SK-N-SH treated with all-trans-retinoic acid at 6 μM for 48 hours (cell line): ENCODE data around the gene MYO3B.

Source experiments
- ATAC-seq: fragments of 200-7000 bp; cut with Tn5 transposase; 3 replicates; pipeline ENCODE4 v1.9.1; 2020; ENCODE audit warnings: mild to moderate bottlenecking, moderate library complexity
- ARNTL ChIP-seq: fragments of 450-650 bp; formaldehyde crosslinking; IDR thresholded peaks from 2 replicates; pipeline ENCODE4 v1.5.0; 2020; ENCODE audit warnings: low read depth, mild to moderate bottlenecking, moderate library complexity, borderline replicate concordance
- BACH2 ChIP-seq: fragments of 250-450 bp; sonication (Bioruptor Pico); IDR thresholded peaks from 2 replicates; pipeline ENCODE4 v1.9.0; 2021; ENCODE audit warnings: mild to moderate bottlenecking, borderline replicate concordance
- CREB5 ChIP-seq: fragments of 250-450 bp; sonication (Bioruptor Pico); IDR thresholded peaks from 2 replicates; pipeline ENCODE4 v1.5.1; 2020; ENCODE audit warnings: low read depth, mild to moderate bottlenecking, moderate library complexity
- CSDC2 ChIP-seq: fragments of 250-450 bp; sonication (Bioruptor Pico); IDR thresholded peaks from 2 replicates; pipeline ENCODE4 v1.5.0; 2020; ENCODE audit warnings: mild to moderate bottlenecking, moderate library complexity
- CSRNP3 ChIP-seq: fragments of 250-450 bp; sonication (Bioruptor Pico); IDR thresholded peaks from 2 replicates; pipeline ENCODE4 v1.5.1; 2021; ENCODE audit warnings: mild to moderate bottlenecking, moderate library complexity
- ESRRG ChIP-seq: fragments of 250-450 bp; sonication (Bioruptor Pico); IDR thresholded peaks from 2 replicates; pipeline ENCODE4 v1.6.1; 2021; ENCODE audit warnings: mild to moderate bottlenecking
- GLIS3 ChIP-seq: fragments of 250-450 bp; sonication (Bioruptor Pico); IDR thresholded peaks from 2 replicates; pipeline ENCODE4 v1.5.0; 2020; ENCODE audit warnings: mild to moderate bottlenecking, moderate library complexity
- ISL1 ChIP-seq: fragments of 250-450 bp; sonication (Bioruptor Pico); IDR thresholded peaks from 2 replicates; pipeline ENCODE4 v2.1.2; 2022; ENCODE audit warnings: mild to moderate bottlenecking, moderate library complexity
- OSR1 ChIP-seq: fragments of 250-450 bp; sonication (Bioruptor Pico); IDR thresholded peaks from 2 replicates; pipeline ENCODE4 v1.8.0; 2022; ENCODE audit warnings: moderate library complexity, mild to moderate bottlenecking, inconsistent platforms
- POU6F1 ChIP-seq: fragments of 250-450 bp; sonication (Bioruptor Pico); IDR thresholded peaks from 2 replicates; pipeline ENCODE4 v1.8.0; 2021; ENCODE audit warnings: low read depth, mild to moderate bottlenecking, moderate library complexity, borderline replicate concordance
- PPARA ChIP-seq: fragments of 250-450 bp; sonication (Bioruptor Pico); IDR thresholded peaks from 2 replicates; pipeline ENCODE4 v1.5.0; 2020; ENCODE audit warnings: mild to moderate bottlenecking, borderline replicate concordance
- RARB ChIP-seq: fragments of 250-450 bp; sonication (Bioruptor Pico); IDR thresholded peaks from 2 replicates; pipeline ENCODE4 v1.8.0; 2021; ENCODE audit warnings: mild to moderate bottlenecking, moderate library complexity
- SNAI2 ChIP-seq: fragments of 250-450 bp; sonication (Bioruptor Pico); IDR thresholded peaks from 2 replicates; pipeline ENCODE4 v1.5.0; 2020; ENCODE audit warnings: mild to moderate bottlenecking, moderate library complexity
- TCF4 ChIP-seq: fragments of 250-450 bp; sonication (Bioruptor Pico); IDR thresholded peaks from 2 replicates; pipeline ENCODE4 v1.8.0; 2021; ENCODE audit warnings: mild to moderate bottlenecking, moderate library complexity, borderline replicate concordance
- TOX ChIP-seq: fragments of 250-450 bp; sonication (Bioruptor Pico); IDR thresholded peaks from 2 replicates; pipeline ENCODE4 v1.8.0; 2021; ENCODE audit warnings: mild to moderate bottlenecking, moderate library complexity, borderline replicate concordance
- TSHZ2 ChIP-seq: fragments of 250-450 bp; sonication (Bioruptor Pico); IDR thresholded peaks from 2 replicates; pipeline ENCODE4 v1.5.0; 2020; ENCODE audit warnings: mild to moderate bottlenecking, moderate library complexity
- ZC3H10 ChIP-seq: fragments of 250-450 bp; sonication (Bioruptor Pico); IDR thresholded peaks from 2 replicates; pipeline ENCODE4 v1.5.1; 2021; ENCODE audit warnings: mild to moderate bottlenecking, moderate library complexity
- ZFP3 ChIP-seq: fragments of 250-450 bp; sonication (Bioruptor Pico); IDR thresholded peaks from 2 replicates; pipeline ENCODE4 v1.5.0; 2020; ENCODE audit warnings: mild to moderate bottlenecking, moderate library complexity
- ZFP30 ChIP-seq: fragments of 450-650 bp; formaldehyde crosslinking; IDR thresholded peaks from 2 replicates; pipeline ENCODE4 v1.5.0; 2022; ENCODE audit warnings: mild to moderate bottlenecking, moderate library complexity
- ZNF70 ChIP-seq: fragments of 450-650 bp; formaldehyde crosslinking; IDR thresholded peaks from 2 replicates; pipeline ENCODE4 v1.5.0; 2020; ENCODE audit warnings: mild to moderate bottlenecking, moderate library complexity
- ZNF8 ChIP-seq: fragments of 450-650 bp; formaldehyde crosslinking; IDR thresholded peaks from 2 replicates; pipeline ENCODE4 v1.5.0; 2020; ENCODE audit warnings: mild to moderate bottlenecking, moderate library complexity

MYO3B gene

GRCh38 chr2:170307555-170308351 lies 129.8 kb downstream of the MYO3B start:
- no peak for TF ChIP-seq ARNTL
- TF ChIP-seq GLIS3 (CRISPR knock-in tag) = no peak
- TF ChIP-seq ZC3H10 (CRISPR knock-in tag) = no peak
- TF ChIP-seq SNAI2 (CRISPR knock-in tag) = no peak
- no peak for ATAC-seq

GRCh38 chr2:170310876-170311502 lies 133.0 kb downstream of the MYO3B start:
- no peak for ATAC-seq
- no peak for TF ChIP-seq TOX (CRISPR knock-in tag)
- TF ChIP-seq ARNTL = no peak
- no peak for TF ChIP-seq TSHZ2 (CRISPR knock-in tag)
- TF ChIP-seq ISL1 (CRISPR knock-in tag) = no peak
- TF ChIP-seq CSDC2 (CRISPR knock-in tag) = no peak
- TF ChIP-seq BACH2 (CRISPR knock-in tag) = no peak
- no peak for TF ChIP-seq OSR1
- TF ChIP-seq CSRNP3 = no peak
- TF ChIP-seq TCF4 = no peak
- no peak for TF ChIP-seq RARB (CRISPR knock-in tag)
- no peak for TF ChIP-seq POU6F1 (CRISPR knock-in tag)

- no peak for TF ChIP-seq SNAI2 (CRISPR knock-in tag)
- TF ChIP-seq ZFP30 (CRISPR knock-in tag) = no peak
- TF ChIP-seq ZFP3 (CRISPR knock-in tag) = no peak
- no peak for TF ChIP-seq TCF4
- TF ChIP-seq ARNTL = no peak
- no peak for TF ChIP-seq PPARA (CRISPR knock-in tag)
- TF ChIP-seq CSDC2 (CRISPR knock-in tag) = no peak
- no peak for TF ChIP-seq ZNF8 (CRISPR knock-in tag)
- TF ChIP-seq CREB5 (CRISPR knock-in tag) = no peak
- no peak for TF ChIP-seq GLIS3 (CRISPR knock-in tag)
- TF ChIP-seq TOX (CRISPR knock-in tag) = no peak
- no peak for TF ChIP-seq BACH2 (CRISPR knock-in tag)
- TF ChIP-seq ZNF70 (CRISPR knock-in tag) = no peak
- no peak for TF ChIP-seq POU6F1 (CRISPR knock-in tag)
- no peak for TF ChIP-seq CSRNP3
- no peak for TF ChIP-seq ESRRG (CRISPR knock-in tag)
- no peak for TF ChIP-seq OSR1
- no peak for ATAC-seq
Observed at GRCh38 chr2:170313347-170313991, 135.5 kb downstream of the MYO3B start.
